ENCODE data around the gene REXO4.

DNA sequence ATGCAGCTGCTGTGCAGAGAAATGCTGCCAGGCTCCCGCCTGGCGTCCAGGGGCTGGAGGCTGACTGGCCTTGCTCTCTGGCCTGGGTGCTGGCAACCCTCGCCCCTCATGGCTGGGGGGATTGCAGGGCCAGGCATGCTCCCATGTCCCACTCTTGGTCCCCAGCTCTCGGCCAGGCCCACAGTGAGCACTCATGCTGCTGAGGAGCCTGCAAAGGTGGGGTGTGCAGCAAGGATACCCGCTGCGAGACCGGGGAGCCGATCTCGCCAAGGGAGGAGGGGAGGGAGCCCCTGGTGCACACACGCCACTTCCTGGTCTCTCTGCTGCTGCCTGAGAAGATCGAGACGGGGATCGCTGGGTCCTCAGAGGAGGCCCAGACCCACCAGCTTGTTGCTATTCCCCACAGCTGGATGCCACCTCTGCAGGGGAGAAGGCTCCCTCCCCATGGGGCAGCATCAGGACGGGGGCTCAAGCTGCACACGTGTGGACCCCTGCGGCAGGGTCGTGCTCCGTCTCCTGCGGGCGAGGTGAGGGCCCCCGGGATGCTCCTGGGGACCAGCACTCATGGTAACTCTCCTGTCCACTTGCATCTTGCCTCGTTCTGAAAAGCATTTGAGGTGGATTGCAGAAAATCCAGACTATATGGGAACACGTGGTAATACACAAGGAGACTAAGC, 27.6 kb upstream of the REXO4 start:
- TF ChIP-seq JUND (IDR thresholded peaks at IDR 0.05) (no peak), CTCF (IDR thresholded peaks at IDR 0.05; ENCODE audit: low read depth, low read length, missing input control) (no peak), ZBTB33 (IDR thresholded peaks at IDR 0.05) (no peak), TAF1 (conservative IDR thresholded peaks at IDR 0.05) (no peak), RAD21 (IDR thresholded peaks at IDR 0.05) (no peak), YY1 (IDR thresholded peaks at IDR 0.05) (no peak), SP1 (IDR thresholded peaks at IDR 0.05) (no peak)
- TF ChIP-seq, protein P1, sequence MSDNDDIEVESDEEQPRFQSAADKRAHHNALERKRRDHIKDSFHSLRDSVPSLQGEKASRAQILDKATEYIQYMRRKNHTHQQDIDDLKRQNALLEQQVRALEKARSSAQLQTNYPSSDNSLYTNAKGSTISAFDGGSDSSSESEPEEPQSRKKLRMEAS (IDR thresholded peaks at IDR 0.05): no peak
- TF ChIP-seq, protein P2, sequence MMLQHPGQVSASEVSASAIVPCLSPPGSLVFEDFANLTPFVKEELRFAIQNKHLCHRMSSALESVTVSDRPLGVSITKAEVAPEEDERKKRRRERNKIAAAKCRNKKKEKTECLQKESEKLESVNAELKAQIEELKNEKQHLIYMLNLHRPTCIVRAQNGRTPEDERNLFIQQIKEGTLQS (IDR thresholded peaks at IDR 0.05): no peak
- TF ChIP-seq, protein P3, sequence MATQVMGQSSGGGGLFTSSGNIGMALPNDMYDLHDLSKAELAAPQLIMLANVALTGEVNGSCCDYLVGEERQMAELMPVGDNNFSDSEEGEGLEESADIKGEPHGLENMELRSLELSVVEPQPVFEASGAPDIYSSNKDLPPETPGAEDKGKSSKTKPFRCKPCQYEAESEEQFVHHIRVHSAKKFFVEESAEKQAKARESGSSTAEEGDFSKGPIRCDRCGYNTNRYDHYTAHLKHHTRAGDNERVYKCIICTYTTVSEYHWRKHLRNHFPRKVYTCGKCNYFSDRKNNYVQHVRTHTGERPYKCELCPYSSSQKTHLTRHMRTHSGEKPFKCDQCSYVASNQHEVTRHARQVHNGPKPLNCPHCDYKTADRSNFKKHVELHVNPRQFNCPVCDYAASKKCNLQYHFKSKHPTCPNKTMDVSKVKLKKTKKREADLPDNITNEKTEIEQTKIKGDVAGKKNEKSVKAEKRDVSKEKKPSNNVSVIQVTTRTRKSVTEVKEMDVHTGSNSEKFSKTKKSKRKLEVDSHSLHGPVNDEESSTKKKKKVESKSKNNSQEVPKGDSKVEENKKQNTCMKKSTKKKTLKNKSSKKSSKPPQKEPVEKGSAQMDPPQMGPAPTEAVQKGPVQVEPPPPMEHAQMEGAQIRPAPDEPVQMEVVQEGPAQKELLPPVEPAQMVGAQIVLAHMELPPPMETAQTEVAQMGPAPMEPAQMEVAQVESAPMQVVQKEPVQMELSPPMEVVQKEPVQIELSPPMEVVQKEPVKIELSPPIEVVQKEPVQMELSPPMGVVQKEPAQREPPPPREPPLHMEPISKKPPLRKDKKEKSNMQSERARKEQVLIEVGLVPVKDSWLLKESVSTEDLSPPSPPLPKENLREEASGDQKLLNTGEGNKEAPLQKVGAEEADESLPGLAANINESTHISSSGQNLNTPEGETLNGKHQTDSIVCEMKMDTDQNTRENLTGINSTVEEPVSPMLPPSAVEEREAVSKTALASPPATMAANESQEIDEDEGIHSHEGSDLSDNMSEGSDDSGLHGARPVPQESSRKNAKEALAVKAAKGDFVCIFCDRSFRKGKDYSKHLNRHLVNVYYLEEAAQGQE (IDR thresholded peaks at IDR 0.05): no peak
